ENCODE data around the gene EFNB1. TPM values are rescaled to one million over a fixed set of nuclear protein-coding genes. Genes with fewer than 3 reads are reported as not detected.
"Not testable (repeated sequence)": the region's sequence is repeated elsewhere in the genome, so short reads cannot be mapped to it uniquely, and the experiment has no call there.

EFNB1 gene
- 51.1 TPM for polyA plus RNA-seq (ENCODE audit: insufficient read length)

DNA sequence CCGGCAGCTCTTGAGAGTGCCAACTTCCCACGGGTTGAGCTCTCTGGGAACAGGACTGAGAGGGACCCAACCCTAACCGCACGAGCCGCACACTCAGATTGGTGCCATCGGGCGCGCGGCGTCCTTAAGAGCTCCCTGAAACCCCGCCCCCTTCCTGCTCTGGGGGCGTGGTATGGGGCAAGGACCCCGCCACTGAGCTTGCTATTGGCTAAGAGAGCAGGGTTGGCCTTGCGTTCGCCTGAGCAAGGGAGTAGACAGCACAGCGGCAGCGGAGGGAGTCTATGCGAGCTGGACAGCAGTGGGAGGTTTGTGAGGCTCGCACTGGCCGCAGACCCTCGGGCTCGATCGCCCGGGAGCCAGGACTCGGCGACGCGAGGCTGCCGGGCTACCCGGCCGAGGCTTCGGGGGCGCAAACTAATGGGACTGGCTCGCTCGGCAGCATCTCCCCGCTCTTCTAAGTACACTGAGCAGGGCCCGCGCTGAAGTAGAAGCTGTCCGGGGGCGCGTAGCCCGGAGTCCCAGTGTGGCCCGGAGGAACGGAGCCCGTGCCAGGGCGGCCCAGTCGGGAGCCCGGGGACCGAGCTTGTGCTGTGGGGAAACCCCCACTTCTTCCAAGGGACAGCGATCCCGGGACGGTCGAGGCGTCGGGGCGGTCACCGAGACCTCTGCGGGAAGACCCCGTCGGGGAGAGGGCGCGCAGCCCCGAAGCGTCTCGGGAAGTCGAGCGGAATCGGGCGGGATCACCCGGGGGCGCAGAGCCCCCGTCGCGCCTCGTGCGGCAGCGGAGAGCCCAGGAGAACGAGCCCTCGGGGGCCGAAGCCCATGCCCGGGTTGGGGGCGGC is at the start of gene EFNB1:
TSS of gene EFNB1 (plus strand) at position 282 of the 842 bp plus-strand sequence. CDS start 756 bp downstream, outside the sequence.
- DNase-seq = peak; percentile 93

DNA sequence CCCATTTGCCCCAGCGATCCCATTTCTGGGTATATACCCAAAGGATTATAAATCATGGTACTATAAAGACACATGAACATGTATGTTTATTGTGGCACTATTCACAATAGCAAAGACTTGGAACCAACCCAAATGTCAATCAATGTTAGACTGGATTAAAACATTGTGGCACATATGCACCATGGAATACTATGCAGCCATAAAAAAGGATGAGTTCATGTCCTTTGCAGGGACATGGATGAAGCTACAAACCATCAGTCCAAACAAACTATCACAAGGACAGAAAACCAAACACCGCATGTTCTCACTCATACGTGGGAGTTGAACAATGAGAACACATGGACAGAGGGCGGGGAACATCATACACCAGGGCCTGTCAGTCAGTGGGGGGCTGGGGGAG is 47.5 kb upstream of the EFNB1 start:
- DNase-seq = not testable (repeated sequence)

DNA sequence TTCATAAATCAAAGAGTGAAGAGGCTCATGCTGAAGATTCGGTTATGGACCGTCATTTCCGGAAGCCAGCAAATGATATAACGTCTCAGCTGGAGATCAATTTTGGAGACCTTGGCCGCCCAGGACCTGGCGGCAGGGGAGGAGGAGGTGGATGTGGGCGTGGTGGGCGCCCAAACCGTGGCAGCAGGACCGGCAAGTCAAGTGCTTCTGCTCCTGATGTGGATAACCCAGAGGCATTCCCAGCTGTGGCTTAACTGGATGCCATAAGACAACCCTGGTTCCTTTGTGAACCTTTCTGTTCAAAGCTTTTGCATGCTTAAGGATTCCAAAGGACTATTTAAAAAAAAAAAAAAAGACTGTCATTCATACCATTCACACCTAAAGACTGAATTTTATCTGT is 44.0 kb upstream of the EFNB1 start:
- DNase-seq = no peak

DNA sequence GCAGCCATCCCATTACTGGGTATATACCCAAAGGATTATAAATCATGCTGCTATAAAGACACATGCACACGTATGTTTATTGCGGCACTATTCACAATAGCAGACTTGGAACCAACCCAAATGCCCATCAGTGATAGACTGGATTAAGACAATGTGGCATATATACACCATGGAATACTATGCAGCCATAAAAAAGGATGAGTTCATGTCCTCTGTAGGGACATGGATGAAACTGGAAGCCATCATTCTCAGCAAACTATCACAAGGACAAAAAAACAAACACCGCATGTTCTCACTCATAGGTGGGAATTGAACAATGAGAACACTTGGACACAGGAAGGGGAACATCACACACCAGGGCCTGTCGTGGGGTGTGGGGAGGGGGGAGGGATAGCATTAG is 42.2 kb upstream of the EFNB1 start:
- not testable (repeated sequence) for DNase-seq

DNA sequence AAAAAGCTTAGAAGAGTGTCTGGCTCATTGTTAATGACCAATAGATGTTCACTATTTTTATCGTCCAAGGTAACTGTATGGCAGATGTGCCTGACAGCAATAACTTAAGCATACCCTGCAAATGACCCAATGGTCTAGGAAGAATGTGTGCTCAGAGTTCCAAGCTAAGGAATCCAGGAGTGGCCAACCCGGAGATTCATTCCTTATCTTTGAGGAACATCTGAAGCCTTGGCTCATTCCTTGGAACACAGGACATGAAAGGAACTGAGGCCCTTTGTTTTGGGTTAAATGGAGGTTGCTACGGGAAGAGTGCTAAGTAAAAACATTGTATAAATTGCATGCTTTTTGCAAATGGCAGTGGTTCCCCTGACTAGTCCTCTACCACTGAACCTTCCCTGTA is 38.9 kb upstream of the EFNB1 start:
- DNase-seq = no peak

DNA sequence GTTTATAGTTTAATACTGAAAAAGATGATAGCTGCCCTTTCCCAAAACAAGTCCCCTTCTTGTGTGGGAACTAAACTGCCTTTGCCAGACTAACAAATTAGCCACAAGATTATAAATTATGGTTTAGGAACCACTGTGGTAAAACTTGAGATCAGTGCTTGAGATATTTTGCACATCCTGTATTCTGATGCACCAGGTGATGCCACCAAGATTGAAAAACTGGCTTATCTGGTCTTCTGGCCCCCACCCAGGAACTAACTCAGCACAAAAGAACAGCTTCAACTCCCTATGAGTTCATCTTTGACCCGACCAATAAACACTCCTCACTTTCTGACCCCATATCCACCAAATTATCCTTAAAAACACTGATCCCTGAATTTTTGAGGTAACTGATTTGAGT is 36.7 kb upstream of the EFNB1 start:
- no peak for DNase-seq

DNA sequence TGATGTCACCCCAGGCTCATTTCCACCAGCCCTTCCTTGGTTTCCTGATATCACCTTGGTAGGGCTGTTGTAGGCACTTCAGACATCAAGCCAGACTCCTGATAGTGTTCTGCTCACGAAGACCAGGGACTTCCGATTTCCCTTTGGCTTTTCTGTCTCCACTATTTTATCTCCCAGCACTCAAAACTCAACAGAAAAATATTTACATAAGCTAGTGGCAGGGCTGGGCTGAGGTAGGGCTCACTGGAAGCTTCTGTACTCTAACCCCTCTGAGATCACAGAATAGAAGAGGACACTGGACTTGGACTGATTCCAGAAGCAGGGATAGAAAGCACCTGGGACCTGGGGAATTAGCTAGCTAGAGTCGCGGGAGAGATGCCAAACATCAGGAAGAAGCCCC is 34.4 kb upstream of the EFNB1 start:
- no peak for DNase-seq

DNA sequence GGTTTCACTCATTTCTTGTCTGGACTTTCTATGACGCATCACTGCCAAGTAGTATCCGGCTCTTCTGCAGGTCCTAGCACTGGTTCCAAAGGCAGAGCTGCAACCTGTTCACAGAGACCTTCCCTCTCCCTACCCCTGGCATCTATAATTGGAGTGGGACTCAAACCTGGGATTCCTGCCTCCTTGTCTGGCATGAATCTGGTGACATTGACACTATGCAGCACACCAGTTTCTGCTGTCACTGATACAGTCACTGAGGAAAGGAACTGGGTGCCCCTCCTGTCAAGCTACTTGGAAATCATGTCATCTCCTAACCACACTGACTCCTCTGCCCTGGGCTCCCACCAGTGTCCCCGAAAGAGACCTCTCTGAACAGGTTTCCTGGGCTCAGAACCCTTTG is 33.1 kb upstream of the EFNB1 start:
- no peak for DNase-seq

DNA sequence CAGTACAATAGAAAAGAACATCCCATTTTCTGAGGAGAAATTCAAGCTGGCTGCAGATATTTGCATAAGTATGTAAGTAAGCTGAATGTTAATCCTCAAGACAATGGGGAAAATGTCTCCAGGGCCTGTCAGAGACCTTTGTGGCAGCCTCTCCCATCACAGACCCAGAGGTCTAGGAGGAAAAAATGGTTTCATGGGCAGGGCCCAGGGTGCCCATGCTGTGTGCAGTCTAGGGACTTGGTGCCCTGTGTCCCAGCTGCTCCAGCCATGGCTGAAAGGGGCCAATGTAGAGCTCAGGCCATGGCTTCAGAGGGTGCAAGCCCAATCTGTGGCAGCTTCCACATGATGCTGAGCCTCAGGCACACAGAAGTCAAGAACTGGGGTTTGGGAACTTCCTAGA is 30.4 kb upstream of the EFNB1 start:
- not testable (repeated sequence) for DNase-seq

DNA sequence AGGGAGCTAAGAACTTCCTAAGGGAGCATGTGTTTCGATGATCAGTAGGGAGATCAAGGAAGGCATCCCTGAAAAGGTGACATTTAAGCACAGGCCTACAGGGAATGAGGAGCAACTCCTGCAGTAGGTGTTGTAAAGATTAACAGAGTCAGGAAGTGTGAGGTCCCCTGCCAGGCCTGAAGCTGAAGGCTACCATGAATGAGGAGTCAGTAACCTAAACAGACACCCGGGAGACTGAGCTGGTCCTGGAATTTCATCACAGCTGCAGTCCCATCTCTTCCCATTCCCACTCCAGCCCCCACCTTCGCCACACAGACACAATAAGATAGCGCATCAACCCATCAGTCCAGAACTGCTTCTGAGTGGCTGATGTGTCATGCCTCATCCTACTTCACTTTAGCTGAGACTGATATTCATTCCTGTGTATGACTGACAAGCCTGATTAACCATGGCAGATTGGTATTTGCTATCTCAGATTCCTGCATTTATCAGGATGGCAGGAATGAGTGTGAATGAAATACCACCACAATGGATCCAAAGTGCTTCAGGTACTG is 27.0 kb upstream of the EFNB1 start:
- no peak for DNase-seq

DNA sequence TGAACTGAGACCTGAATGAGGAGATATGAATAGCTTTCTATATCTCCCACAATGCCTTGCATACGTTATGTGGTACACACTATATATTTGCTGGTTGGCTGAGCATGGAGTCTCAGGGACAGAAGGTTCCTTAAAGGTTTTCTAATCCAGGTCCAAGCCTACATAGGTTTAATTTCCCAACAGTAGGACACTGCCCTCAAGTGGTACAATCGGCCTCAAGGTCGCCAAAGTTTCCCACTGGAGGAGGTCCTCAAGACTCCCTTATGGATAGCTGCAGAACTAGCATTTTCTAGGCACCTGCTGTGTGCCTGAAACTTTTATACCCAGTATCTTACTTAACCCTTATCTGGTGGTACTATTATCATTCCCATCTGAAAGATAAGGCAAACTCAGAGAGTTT is 21.0 kb upstream of the EFNB1 start:
- DNase-seq = no peak

DNA sequence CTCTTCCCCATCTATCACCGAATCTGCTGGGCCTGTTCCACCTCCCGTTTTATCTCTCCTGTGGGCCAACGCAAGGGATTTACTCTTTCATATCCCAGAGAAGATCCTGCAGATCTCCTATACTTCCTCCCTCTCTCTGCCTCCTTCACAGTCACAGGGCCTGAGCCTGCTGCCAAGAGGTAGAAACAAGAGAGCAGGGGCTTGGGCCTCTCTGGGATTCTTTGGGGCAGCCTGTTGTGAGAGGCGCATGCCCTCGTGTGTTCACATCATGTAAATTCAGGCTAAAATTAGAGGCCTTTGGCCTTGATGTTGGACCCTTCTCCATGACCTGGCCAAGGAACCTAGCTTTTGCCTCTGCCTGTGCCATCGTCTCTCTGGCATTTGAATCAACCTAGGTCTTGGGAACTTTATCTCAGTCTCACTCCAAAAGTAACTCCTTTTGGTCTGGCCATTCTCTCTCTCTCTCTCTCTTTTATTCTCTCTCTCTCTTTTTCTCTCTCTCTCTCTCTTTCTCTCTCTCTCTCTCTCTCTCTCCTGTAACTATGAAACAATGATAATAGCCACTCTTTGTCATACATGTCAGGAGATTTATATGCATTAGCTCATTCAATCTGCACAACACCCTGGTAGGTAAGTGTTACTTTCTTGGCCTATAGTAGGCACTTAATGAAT is 20.0 kb upstream of the EFNB1 start:
- peak; percentile 20 for DNase-seq

DNA sequence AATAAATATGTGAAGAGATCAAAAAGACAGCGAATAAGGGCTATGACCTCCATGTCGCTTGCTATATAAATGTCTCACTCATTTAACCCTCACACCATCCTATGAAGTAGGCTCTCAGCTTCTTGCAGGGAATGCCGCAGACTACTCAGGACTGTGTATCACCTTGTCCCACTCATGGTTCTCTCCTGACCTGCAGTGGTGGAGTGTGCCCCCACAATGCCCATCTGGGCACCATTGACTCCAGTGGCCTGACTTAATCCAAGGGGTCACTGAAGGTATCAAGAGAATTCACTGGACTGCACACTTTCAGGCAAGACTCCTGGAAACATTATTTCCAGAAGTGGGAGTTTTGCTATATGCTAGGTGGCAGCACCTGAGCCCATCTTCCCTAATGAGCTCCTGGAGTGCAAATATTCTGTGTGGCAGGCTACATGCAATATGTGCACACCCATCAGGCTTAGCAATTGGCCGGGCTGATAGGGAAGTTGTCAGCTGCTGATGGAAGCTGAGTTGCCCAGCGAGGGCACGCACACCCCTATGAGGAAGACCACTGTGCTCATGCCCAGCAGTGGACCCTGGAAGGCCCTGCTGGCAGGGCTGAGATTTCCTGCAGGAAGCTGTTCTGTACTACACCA is 8.2 kb upstream of the EFNB1 start:
- DNase-seq = no peak

DNA sequence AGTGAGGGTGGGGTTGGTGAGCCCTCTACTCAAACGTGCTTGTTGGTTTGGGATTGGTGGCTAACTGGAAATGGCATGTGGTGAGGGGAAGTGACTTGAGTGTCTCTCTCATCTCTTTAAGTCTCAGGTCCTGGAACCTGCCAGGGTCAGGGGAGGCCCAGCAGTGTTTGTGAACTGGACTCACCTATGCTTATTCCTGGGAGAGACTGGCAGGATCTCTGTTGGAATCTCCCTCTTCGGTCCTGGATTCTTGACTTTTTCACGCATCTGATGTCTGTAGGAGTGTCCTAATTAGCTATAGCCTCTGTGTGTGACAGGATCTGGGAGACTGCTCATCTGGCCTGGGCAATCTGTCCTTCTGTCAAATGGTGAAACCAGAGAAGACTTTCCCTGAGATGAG is 7.2 kb upstream of the EFNB1 start:
- DNase-seq = no peak

DNA sequence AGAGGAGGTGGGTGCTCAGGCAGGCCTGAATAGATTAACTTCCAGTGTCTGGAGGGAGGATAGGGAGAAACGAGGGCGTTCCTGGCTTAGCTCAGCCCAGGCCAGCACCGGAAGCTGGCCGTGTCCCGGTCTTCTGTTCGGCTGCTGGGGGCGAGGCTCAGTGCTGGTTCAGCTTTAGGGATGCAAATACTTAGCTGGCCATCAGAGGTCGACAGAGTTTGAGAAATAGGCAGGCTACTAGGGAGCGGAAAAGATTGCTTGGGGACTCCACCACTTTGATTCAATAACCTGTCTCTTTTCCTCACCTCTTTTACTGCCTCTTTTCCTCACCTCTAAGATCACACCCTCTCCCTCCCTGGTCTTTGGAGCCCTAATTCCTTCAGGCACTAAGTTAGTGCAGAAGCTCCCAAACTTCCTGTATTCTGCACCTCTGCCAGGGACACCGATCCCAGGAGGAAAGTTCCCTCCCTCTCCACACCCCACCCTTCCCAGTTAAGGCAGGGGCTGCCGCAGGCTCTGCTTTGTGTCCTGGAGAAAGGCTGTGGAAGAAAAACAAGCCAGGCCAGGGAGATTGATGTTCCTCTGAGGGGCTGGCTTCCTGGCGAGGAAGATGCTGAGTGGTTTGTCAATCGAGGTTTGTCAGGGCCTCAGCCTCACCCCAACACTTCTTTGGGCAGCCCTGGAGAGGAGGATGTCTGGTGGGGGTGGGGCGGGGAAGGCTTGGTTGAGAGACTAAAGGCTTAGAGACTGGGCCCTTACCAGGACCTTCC is 6.0 kb upstream of the EFNB1 start:
- DNase-seq = peak; percentile 63

DNA sequence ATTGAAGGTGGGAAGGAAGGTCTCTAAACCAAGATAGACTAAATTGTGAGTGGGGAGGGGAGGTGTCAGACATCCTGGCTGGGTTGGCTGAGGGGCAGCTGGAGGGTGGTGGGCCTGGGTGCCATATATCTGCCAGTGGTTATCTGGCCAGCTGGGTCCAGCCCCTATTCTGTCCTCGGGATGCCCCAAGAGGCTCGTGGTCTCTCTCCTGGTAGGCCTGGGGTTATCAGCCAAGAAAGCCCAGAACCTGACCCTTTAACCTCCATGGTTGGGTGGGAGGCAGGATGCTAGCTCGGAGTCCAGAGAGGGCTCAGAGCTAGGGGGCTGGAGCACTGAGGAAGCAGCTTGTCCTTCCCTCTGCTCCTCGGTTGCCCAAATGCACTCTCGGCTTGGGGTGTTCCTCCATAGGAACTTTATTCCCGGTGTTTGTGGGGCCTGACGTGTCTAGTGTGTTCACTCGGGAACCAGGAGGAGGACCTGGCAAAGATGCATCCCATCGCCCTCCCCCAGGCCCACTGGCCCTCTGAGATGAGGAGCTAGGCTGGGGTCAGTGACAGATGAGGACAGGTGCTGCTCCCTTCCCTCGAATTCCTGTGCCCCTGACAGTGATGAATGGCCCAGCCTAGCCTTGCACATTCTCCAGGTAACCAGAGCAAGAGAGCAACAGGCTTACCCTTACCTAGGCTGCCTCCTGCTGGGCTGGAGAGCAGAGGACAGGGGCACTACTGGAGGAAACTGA is 5.2 kb upstream of the EFNB1 start:
- no peak for DNase-seq

DNA sequence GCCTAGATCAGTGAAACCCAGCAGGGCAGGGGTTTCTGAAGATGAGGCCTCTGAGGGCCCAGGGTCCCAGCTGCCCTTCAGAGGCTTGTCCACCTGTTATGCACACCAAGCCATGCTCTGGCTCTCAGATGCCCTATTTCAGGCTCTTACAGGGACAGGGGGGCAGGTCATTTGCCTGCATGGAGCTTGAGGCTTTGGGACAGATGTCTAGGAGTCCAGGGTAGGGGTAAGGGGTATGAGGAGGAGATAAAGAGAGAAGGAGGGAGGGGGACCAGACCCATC is 4.7 kb upstream of the EFNB1 start:
- no peak for DNase-seq

DNA sequence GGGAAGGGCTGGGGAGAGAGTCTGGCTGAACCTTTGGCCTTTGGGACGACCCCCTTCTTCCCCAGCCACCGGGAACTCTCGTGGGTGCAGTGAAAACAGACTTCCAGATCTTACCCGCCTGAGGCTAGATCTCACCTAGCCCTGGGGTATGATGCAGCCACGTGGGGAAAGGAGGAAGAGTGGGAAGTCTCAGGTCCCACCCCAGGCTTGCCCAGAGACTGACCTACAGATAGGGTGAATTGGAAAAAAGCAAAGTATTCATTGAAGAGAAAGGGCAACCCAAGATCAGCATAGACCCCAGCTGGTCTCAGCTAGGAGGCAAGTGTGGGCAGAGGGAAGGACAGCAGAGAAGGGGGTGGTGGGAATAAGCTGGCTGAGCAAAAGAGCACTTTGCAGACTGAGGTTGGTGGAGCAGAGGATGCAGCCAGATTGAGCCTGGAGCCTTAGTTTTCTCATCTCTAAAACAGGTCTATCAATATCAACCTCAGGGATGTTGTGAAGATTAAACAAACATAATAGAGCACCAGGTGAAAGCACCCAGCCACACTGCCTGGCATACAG is 4.2 kb upstream of the EFNB1 start:
- DNase-seq = no peak

DNA sequence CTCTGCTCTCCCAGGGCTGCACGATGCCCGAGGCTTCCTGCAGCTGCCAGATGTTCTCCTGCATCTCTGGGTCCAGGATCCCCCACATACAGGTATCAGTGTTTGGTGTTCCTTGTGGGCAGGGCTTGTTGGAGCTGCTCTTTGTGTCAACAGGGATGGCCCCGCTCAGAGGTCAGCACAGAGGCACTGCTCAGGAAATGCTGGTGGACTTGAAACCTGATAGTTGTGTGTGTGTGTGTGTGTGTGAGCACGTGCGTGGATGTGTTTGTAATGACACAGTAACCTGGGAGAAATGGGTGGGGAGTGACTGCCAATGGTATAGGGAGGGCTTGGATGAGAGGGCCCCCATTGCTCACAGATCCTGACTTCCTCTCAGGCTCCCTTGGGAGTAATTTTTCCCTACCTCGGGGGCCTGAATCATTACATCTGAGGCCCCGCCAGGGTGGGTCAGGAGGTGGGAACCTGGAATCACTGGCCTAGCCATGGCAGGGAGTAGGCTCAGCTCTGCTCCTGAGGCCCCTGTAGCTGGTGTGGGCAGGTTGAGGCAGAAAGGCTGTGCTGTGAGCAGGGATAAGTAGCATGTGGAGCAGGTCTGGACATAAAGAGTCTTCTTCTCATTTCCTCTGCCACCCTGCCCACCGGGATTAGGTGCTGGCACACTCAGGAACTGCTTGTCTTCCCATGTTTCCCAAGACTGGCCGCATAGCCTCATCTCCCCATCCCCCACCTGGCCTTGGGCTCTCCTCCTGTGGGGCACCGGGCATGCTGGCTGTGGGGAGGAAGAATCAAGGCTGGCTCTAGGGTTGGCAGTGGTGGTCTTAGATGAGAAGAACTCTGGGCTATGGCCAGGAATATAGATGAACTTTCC is 2.5 kb upstream of the EFNB1 start:
- DNase-seq = no peak

DNA sequence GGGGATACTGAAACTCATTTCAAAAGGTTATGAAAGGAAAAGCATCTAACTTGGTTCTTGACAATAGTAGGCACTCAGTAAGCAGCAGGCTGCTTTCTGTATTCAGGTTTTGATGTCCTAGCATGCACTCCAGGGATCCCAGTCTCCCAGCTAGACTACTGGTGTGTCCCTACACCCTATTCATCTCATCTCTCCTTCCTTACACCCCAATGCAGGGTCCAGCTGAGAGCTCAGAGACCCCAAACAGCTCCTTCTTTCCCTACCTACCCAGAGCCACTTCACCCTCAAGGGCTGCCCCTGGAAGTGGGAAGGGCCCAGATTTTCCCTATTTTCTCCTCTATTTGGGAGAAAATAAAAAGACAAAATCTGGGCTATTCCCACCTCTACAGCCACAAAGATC is 1.6 kb upstream of the EFNB1 start:
- DNase-seq = no peak

Data from hindlimb muscle (tissue), 1 donor.